ENCODE results near the gene MCF2L. TPM values are rescaled to one million over a fixed set of nuclear protein-coding genes. Genes with fewer than 3 reads are reported as not detected.
A peak's percentile ranks its signal among the peaks of the same experiment; 100 is the strongest.

Gene MCF2L
- polyA plus RNA-seq, 1 donor (not counting 4 experiments of a cell fraction or from before 2014, with no cell fraction given), result 0.14 TPM

DNA sequence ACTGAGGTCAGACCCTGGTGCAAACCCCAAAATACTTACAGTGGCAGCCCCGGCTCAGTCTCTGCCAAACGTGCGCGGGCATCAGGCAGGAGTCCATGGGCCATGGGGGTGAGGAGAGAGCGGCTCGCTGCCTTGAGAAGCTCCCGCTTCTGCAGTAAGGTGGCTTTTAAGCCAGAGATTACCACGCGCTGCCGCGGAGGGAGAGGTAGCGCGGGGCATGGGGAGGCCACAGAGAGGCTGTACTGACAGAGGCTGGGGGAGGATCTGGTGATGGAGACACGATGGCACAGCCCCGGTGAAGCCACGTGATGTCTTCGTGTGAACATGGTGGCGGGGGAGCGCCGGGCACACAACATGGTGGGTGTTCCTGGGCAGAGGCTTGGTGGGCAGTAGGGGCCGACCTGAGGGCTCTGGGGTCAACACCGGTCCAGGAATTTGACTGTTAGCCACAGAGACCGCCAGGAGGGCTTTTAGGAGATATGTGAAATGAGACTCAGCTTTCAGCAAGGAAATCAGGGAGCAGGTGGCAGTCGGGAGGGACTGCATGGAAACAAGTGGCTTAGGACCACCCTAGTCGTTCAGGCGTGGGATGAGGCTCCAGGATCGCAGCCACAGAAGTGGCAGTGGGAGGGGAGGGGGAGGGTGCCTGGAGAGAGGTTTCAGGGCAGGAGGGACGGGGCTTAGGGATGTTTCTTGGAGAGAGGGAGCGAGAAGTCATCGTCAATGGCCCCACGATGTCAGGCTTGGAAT lies 24.1 kb downstream of the MCF2L start:
- dilution Hi-C loops (cut with MboI; ENCODE audit: extremely low pct_ligation_motif_present, low sequenced_read_pairs), result no loop called here
- Histone ChIP-seq H3K36me3 (ENCODE audit: control insufficient read depth in 2 of 2, extremely low read depth in 1 of 2, insufficient read depth in 2 of 2, low read length in 2 of 2) (no peaks in the 10 kb centered on the region), H3K9me1 (ENCODE audit: control insufficient read depth, extremely low read depth, insufficient read depth, low read length) (no peaks in the 10 kb centered on the region), H4K20me1 (ENCODE audit: control insufficient read depth, extremely low read depth, insufficient read depth, low read length) (no peaks in the 10 kb centered on the region), H3K27me3 (ENCODE audit: control insufficient read depth, extremely low read depth, insufficient read depth, low read length) (peaks cover 36% of the 10 kb centered on the region), H3K79me2 (ENCODE audit: control insufficient read depth, insufficient read depth, low read length) (no peaks in the 10 kb centered on the region), H3K4me2 (ENCODE audit: control insufficient read depth, extremely low read depth, insufficient read depth, low read depth, low read length) (no peak overlapping the region), H3K9ac (ENCODE audit: control insufficient read depth, extremely low read depth, insufficient read depth, low read length) (no peak overlapping the region), H3K9me3 (ENCODE audit: control insufficient read depth, low read depth, low read length) (no peaks in the 10 kb centered on the region), H3K4me1 (ENCODE audit: control insufficient read depth, extremely low read depth, insufficient read depth, low read length) (peaks cover 5% of the 10 kb centered on the region), H3K4me3 (ENCODE audit: control insufficient read depth in 2 of 3, extremely low read depth in 1 of 3, insufficient read depth in 2 of 3, low read depth in 1 of 3, low read length in 3 of 3) (no peak overlapping the region), H3K27ac (ENCODE audit: control insufficient read depth, insufficient read depth, low read length) (no peak overlapping the region), H2AFZ (ENCODE audit: control insufficient read depth, low read length) (no peak overlapping the region)
- DNase-seq (ENCODE audit: low read depth, low spot score) (no peak), FAIRE-seq (no peak)
- peak; percentile 34 for TF ChIP-seq EZH2 (IDR thresholded peaks at IDR 0.05; ENCODE audit: low read length)
- TF ChIP-seq, protein P1, sequence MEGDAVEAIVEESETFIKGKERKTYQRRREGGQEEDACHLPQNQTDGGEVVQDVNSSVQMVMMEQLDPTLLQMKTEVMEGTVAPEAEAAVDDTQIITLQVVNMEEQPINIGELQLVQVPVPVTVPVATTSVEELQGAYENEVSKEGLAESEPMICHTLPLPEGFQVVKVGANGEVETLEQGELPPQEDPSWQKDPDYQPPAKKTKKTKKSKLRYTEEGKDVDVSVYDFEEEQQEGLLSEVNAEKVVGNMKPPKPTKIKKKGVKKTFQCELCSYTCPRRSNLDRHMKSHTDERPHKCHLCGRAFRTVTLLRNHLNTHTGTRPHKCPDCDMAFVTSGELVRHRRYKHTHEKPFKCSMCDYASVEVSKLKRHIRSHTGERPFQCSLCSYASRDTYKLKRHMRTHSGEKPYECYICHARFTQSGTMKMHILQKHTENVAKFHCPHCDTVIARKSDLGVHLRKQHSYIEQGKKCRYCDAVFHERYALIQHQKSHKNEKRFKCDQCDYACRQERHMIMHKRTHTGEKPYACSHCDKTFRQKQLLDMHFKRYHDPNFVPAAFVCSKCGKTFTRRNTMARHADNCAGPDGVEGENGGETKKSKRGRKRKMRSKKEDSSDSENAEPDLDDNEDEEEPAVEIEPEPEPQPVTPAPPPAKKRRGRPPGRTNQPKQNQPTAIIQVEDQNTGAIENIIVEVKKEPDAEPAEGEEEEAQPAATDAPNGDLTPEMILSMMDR (optimal IDR thresholded peaks at IDR 0.05 in 1 of 3, IDR thresholded peaks at IDR 0.05 in 1 of 3, conservative IDR thresholded peaks at IDR 0.05 in 1 of 3; ENCODE audit: extremely low read depth in 1 of 3, insufficient read depth in 2 of 3, low read length in 3 of 3), result no peak

GRCh38 chr13:112994084-112994780 lies 25.2 kb downstream of the MCF2L start:
- dilution Hi-C loops (cut with MboI; ENCODE audit: extremely low pct_ligation_motif_present, low sequenced_read_pairs), result no loop called here
- H2AFZ ChIP-seq (ENCODE audit: control insufficient read depth, low read length), result no peak overlapping the region
- H3K79me2 ChIP-seq (ENCODE audit: control insufficient read depth, insufficient read depth, low read length), result no peaks in the 10 kb centered on the region
- H3K36me3 ChIP-seq (ENCODE audit: control insufficient read depth in 2 of 2, extremely low read depth in 1 of 2, insufficient read depth in 2 of 2, low read length in 2 of 2), result no peaks in the 10 kb centered on the region
- TF ChIP-seq, protein P1 (optimal IDR thresholded peaks at IDR 0.05 in 1 of 3, IDR thresholded peaks at IDR 0.05 in 1 of 3, conservative IDR thresholded peaks at IDR 0.05 in 1 of 3; ENCODE audit: extremely low read depth in 1 of 3, insufficient read depth in 2 of 3, low read length in 3 of 3), result no peak
- no peak for TF ChIP-seq EZH2 (IDR thresholded peaks at IDR 0.05; ENCODE audit: low read length)
- H3K4me1 ChIP-seq (ENCODE audit: control insufficient read depth, extremely low read depth, insufficient read depth, low read length), result peaks cover 5% of the 10 kb centered on the region
- H3K9me3 ChIP-seq (ENCODE audit: control insufficient read depth, low read depth, low read length), result no peaks in the 10 kb centered on the region
- H3K9me1 ChIP-seq (ENCODE audit: control insufficient read depth, extremely low read depth, insufficient read depth, low read length), result no peaks in the 10 kb centered on the region
- DNase-seq (ENCODE audit: low read depth, low spot score), result no peak
- no peaks in the 10 kb centered on the region for H4K20me1 ChIP-seq (ENCODE audit: control insufficient read depth, extremely low read depth, insufficient read depth, low read length)
- H3K4me2 ChIP-seq (ENCODE audit: control insufficient read depth, extremely low read depth, insufficient read depth, low read depth, low read length), result peak overlapping the region; percentile 10
- no peak for FAIRE-seq
- H3K27me3 ChIP-seq (ENCODE audit: control insufficient read depth, extremely low read depth, insufficient read depth, low read length), result peaks cover 36% of the 10 kb centered on the region
- H3K4me3 ChIP-seq (ENCODE audit: control insufficient read depth in 2 of 3, extremely low read depth in 1 of 3, insufficient read depth in 2 of 3, low read depth in 1 of 3, low read length in 3 of 3), result no peak overlapping the region
- no peak overlapping the region for H3K27ac ChIP-seq (ENCODE audit: control insufficient read depth, insufficient read depth, low read length)
- H3K9ac ChIP-seq (ENCODE audit: control insufficient read depth, extremely low read depth, insufficient read depth, low read length), result no peak overlapping the region

Measured in keratinocyte (primary cell).